ENCODE measurements around the gene EIPR1.

Gene EIPR1

GRCh38 chr2:3377612-3378432, at the start of gene EIPR1:
EIPR1 (minus strand) TSS chr2:3377818; CDS start chr2:3377689, 129 bp downstream.
- DNase-seq, result peak; percentile 40 to 99 (median 96)

- no peak for DNase-seq
Observed at GRCh38 chr2:3427272-3427671, 49.7 kb upstream of the EIPR1 start.

- no peak for DNase-seq
Observed at GRCh38 chr2:3426615-3427014, 49.0 kb upstream of the EIPR1 start.

- DNase-seq, result no peak
Observed at GRCh38 chr2:3424171-3424795, 46.7 kb upstream of the EIPR1 start.

GRCh38 chr2:3423492-3424170, 46.0 kb upstream of the EIPR1 start:
- peak in 20 of 56 donors; percentile 8 to 73 (median 29) for DNase-seq

GRCh38 chr2:3422161-3422779, 44.7 kb upstream of the EIPR1 start:
- DNase-seq, result no peak

GRCh38 chr2:3421580-3421979, 44.0 kb upstream of the EIPR1 start:
- no peak for DNase-seq

GRCh38 chr2:3420769-3421397, 43.3 kb upstream of the EIPR1 start:
- no peak for DNase-seq

- no peak for DNase-seq
Observed at GRCh38 chr2:3420076-3420768, 42.6 kb upstream of the EIPR1 start.

GRCh38 chr2:3418766-3419404, 41.3 kb upstream of the EIPR1 start:
- no peak for DNase-seq

GRCh38 chr2:3414133-3414860, 36.7 kb upstream of the EIPR1 start:
- no peak for DNase-seq

GRCh38 chr2:3413697-3414096, 36.1 kb upstream of the EIPR1 start:
- DNase-seq, result peak in 1 of 56 donors; percentile 36

- peak in 1 of 56 donors; percentile 13 for DNase-seq
Observed at GRCh38 chr2:3411103-3411502, 33.5 kb upstream of the EIPR1 start.

- DNase-seq, result no peak
Observed at GRCh38 chr2:3409627-3410170, 32.1 kb upstream of the EIPR1 start.

GRCh38 chr2:3408781-3409180, 31.2 kb upstream of the EIPR1 start:
- no peak for DNase-seq

- DNase-seq, result no peak
Observed at GRCh38 chr2:3406501-3406900, 28.9 kb upstream of the EIPR1 start.

- no peak for DNase-seq
Observed at GRCh38 chr2:3405876-3406275, 28.3 kb upstream of the EIPR1 start.

- DNase-seq, result no peak
Observed at GRCh38 chr2:3405307-3405706, 27.7 kb upstream of the EIPR1 start.

- no peak for DNase-seq
Observed at GRCh38 chr2:3404349-3404894, 26.8 kb upstream of the EIPR1 start.
